ENCODE measurements around the gene RHBDD1. TPM values are rescaled to one million over a fixed set of nuclear protein-coding genes. Genes with fewer than 3 reads are reported as not detected.

RHBDD1 gene, protein sequence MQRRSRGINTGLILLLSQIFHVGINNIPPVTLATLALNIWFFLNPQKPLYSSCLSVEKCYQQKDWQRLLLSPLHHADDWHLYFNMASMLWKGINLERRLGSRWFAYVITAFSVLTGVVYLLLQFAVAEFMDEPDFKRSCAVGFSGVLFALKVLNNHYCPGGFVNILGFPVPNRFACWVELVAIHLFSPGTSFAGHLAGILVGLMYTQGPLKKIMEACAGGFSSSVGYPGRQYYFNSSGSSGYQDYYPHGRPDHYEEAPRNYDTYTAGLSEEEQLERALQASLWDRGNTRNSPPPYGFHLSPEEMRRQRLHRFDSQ
- 10 to 100 TPM; 47.2 to 49.4 TPM for total RNA-seq

DNA sequence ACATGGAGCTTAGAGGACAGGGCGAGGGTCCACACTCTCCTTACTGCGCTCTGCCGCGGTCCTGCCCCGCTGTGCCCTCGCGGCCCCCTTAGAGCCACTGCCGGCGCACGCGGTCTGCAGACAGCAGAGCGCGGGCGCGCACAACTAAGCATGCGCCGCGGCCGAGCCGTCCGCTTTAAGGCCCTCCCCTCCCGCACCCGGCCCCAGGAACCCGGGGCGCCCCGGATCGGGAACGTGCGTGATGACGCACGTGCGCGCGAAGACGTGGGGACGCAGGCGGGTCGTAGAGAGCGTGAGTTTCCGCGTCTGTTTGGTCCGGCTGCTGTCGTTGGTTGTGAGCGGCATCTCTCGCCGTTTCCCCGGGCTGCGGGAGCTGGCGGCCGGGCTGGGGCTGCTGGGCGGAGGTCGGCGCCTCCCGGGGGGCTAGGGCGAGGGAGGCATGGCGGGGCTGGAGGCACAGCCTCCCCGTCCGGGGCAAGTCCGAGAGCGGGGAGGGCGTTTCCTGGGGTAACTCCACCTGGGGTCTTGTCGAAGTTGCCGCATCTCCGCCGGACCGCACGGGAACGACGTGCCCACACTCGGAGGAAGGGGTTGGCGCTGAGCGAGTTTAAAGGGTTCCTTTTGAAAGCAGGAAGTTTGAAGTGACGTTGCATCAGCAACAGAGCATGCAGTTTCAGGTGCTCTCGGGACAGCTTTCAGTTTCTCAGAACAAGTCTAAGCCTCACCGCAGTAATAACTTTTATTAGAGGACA lies at the start of gene RHBDD1:
RHBDD1 (plus strand) TSS at position 259 of the 752 bp plus-strand sequence. CDS start 28,640 bp downstream, outside the sequence.
- H3K4me1 Mint-ChIP-seq (ENCODE audit: low read depth) = peaks cover 80% of the 10 kb centered on the region
- ATAC-seq (replicated peaks in 1 of 2) = peak; percentile 90 to 91

DNA sequence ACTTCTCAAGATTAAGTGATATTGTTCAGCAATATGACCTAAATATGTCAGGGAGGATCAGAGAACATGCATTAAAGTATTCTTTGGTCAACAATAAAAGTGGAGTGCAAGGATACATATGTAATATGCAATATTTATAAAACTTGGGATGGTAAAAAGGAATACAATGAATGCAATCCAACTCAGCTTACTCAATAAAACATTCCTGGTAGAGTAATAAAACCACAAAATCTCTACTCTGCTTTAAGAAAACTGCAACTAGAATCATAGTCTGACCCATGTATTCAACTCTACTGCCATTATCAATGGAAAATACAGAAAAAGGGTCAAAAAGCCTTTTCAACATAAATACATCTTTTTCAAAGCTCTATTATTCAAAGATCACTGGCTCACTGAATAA lies 47.8 kb upstream of the RHBDD1 start:
- Mint-ChIP-seq H3K36me3 (ENCODE audit: insufficient read depth in 2 of 2) (peaks cover 0 to 9% of the 10 kb centered on the region in 2 donors), H3K4me3 (no peak overlapping the region), H3K9me3 (peaks cover 3 to 4% of the 10 kb centered on the region in 2 donors), H3K27ac (no peak overlapping the region), H3K4me1 (ENCODE audit: low read depth) (peaks cover 39% of the 10 kb centered on the region), H3K27me3 (ENCODE audit: low read depth) (no peaks in the 10 kb centered on the region)
- no peak for DNase-seq
- ATAC-seq (replicated peaks in 1 of 2) = no peak

More for the DNA sequence above, at the start of gene RHBDD1:
- DNase-seq = peak; percentile 95 to 97
- Mint-ChIP-seq H3K9me3 (peaks cover 0 to 2% of the 10 kb centered on the region in 2 donors), H3K4me3 (peak within 1 kb of the TSS; percentile 92 to 98), H3K36me3 (ENCODE audit: insufficient read depth in 2 of 2) (peaks cover 0 to 19% of the 10 kb centered on the region in 2 donors), H3K27ac (peak within 1 kb of the TSS; percentile 100), H3K27me3 (ENCODE audit: low read depth) (no peaks in the 10 kb centered on the region)

GRCh38 chr2:226788881-226789490 lies 46.9 kb upstream of the RHBDD1 start:
- Mint-ChIP-seq H3K9me3 (peaks cover 0 to under 1% of the 10 kb centered on the region in 2 donors), H3K4me1 (ENCODE audit: low read depth) (peaks cover 49% of the 10 kb centered on the region), H3K36me3 (ENCODE audit: insufficient read depth in 2 of 2) (peaks cover 0 to 4% of the 10 kb centered on the region in 2 donors), H3K27me3 (ENCODE audit: low read depth) (no peaks in the 10 kb centered on the region), H3K27ac (no peak overlapping the region), H3K4me3 (peak overlapping the region in 1 of 2 donors; percentile 7)
- DNase-seq (no peak), ATAC-seq (replicated peaks in 1 of 2) (no peak)

DNA sequence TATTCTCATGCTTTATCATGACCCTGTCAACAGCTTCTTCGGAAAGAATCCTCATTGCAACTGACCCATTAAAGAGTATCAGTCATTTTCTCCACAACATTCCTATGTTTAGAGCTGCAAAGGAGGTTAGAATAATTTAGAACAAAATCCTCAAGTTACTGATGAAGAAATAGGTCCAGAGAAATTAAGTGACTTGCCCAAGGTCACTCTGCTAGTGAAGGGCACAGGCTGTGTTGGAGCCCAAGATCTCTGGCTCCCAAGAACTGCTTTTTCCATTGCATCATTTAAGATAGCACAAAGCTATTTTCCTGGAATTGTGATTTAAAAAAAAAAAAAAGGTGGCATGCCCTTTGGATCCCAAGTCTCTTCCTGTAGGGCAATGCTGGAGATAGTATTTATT lies 45.8 kb upstream of the RHBDD1 start:
- no peaks in the 10 kb centered on the region for H3K27me3 Mint-ChIP-seq (ENCODE audit: low read depth)
- DNase-seq = no peak
- H3K36me3 Mint-ChIP-seq (ENCODE audit: insufficient read depth in 2 of 2) = no peaks in the 10 kb centered on the region
- peaks cover 58% of the 10 kb centered on the region for H3K4me1 Mint-ChIP-seq (ENCODE audit: low read depth)
- H3K4me3 Mint-ChIP-seq = peak overlapping the region; percentile 29 to 60
- no peaks in the 10 kb centered on the region for H3K9me3 Mint-ChIP-seq
- H3K27ac Mint-ChIP-seq = no peak overlapping the region
- no peak for ATAC-seq (replicated peaks in 1 of 2)

DNA sequence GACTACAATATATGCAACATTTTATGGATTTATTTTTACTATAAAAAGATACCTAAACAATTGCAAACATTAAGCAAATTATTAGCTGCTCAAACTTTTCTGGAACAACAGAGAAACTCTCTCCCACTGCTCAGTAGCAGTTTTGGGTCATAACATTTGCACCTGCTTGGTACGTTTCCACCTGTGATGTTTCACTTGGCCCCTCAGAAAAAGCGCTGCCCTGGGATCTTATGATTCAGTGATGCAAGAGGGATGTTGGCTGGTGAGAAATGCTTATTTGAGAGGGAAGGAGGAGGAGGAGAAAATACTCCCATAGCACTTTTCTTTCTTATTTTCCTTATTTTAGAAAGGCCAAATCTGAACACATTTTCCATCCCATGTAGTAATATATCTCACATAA lies 45.4 kb upstream of the RHBDD1 start:
- no peaks in the 10 kb centered on the region for H3K36me3 Mint-ChIP-seq (ENCODE audit: insufficient read depth in 2 of 2)
- DNase-seq (no peak), ATAC-seq (replicated peaks in 1 of 2) (no peak)
- H3K9me3 Mint-ChIP-seq = no peaks in the 10 kb centered on the region
- H3K4me1 Mint-ChIP-seq (ENCODE audit: low read depth) = peaks cover 62% of the 10 kb centered on the region
- H3K27me3 Mint-ChIP-seq (ENCODE audit: low read depth) = no peaks in the 10 kb centered on the region
- H3K4me3 Mint-ChIP-seq = peak overlapping the region; percentile 87 to 97
- H3K27ac Mint-ChIP-seq = no peak overlapping the region

GRCh38 chr2:226791056-226791486 lies 44.8 kb upstream of the RHBDD1 start:
- DNase-seq = peak in 1 of 2 donors; percentile 68
- Mint-ChIP-seq H3K9me3 (no peaks in the 10 kb centered on the region), H3K27me3 (ENCODE audit: low read depth) (no peaks in the 10 kb centered on the region), H3K27ac (peak overlapping the region; percentile 73), H3K36me3 (ENCODE audit: insufficient read depth in 2 of 2) (no peaks in the 10 kb centered on the region), H3K4me1 (ENCODE audit: low read depth) (peaks cover 68% of the 10 kb centered on the region), H3K4me3 (peak overlapping the region; percentile 87 to 97)
- peak; percentile 68 to 71 for ATAC-seq (replicated peaks in 1 of 2)

GRCh38 chr2:226791487-226792081 lies 44.3 kb upstream of the RHBDD1 start:
- peak; percentile 96 for ATAC-seq (replicated peaks in 1 of 2)
- H3K27ac Mint-ChIP-seq = peak overlapping the region; percentile 76
- H3K36me3 Mint-ChIP-seq (ENCODE audit: insufficient read depth in 2 of 2) = no peaks in the 10 kb centered on the region
- H3K4me3 Mint-ChIP-seq = peak overlapping the region; percentile 87 to 97
- no peaks in the 10 kb centered on the region for H3K27me3 Mint-ChIP-seq (ENCODE audit: low read depth)
- peak; percentile 95 to 96 for DNase-seq
- H3K4me1 Mint-ChIP-seq (ENCODE audit: low read depth) = peaks cover 68% of the 10 kb centered on the region
- H3K9me3 Mint-ChIP-seq = no peaks in the 10 kb centered on the region

GRCh38 chr2:226792155-226792881 lies 43.5 kb upstream of the RHBDD1 start:
- no peaks in the 10 kb centered on the region for H3K27me3 Mint-ChIP-seq (ENCODE audit: low read depth)
- peak overlapping the region; percentile 73 to 86 for H3K4me3 Mint-ChIP-seq
- no peak for ATAC-seq (replicated peaks in 1 of 2)
- H3K9me3 Mint-ChIP-seq = no peaks in the 10 kb centered on the region
- H3K27ac Mint-ChIP-seq = peak overlapping the region; percentile 76
- H3K36me3 Mint-ChIP-seq (ENCODE audit: insufficient read depth in 2 of 2) = no peaks in the 10 kb centered on the region
- peaks cover 68% of the 10 kb centered on the region for H3K4me1 Mint-ChIP-seq (ENCODE audit: low read depth)
- no peak for DNase-seq

DNA sequence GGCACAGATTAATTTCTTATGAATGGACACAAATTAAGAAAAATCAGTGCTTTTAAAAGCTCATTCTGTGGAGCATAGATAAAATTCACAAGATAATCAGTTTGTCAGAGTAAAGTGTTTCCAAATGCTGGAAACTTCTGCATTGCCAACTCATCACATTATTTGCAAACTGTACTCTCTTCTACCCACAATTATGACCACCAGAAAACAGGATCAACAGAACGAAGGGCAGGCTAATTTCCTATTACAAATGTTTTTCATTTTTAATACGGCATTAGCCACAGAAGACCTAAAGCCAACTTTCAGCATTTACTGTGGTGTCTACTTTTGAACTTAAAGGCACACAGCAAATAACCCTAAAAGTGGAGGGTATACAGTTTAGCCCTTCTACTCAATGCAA lies 42.2 kb upstream of the RHBDD1 start:
- peaks cover 67% of the 10 kb centered on the region for H3K4me1 Mint-ChIP-seq (ENCODE audit: low read depth)

GRCh38 chr2:226794196-226794661 lies 41.6 kb upstream of the RHBDD1 start:
- H3K27ac Mint-ChIP-seq = peak overlapping the region; percentile 44
- H3K27me3 Mint-ChIP-seq (ENCODE audit: low read depth) = no peaks in the 10 kb centered on the region
- H3K4me3 Mint-ChIP-seq = peak overlapping the region; percentile 31 to 44
- H3K4me1 Mint-ChIP-seq (ENCODE audit: low read depth) = peaks cover 61% of the 10 kb centered on the region
- ATAC-seq (replicated peaks in 1 of 2) = no peak
- DNase-seq = no peak
- no peaks in the 10 kb centered on the region for H3K9me3 Mint-ChIP-seq
- H3K36me3 Mint-ChIP-seq (ENCODE audit: insufficient read depth in 2 of 2) = no peaks in the 10 kb centered on the region

More for the DNA sequence above, 42.2 kb upstream of the RHBDD1 start:
- Mint-ChIP-seq H3K9me3 (no peaks in the 10 kb centered on the region), H3K27me3 (ENCODE audit: low read depth) (no peaks in the 10 kb centered on the region), H3K4me3 (peak overlapping the region; percentile 31 to 44), H3K27ac (no peak overlapping the region), H3K36me3 (ENCODE audit: insufficient read depth in 2 of 2) (no peaks in the 10 kb centered on the region)
- ATAC-seq (replicated peaks in 1 of 2) (no peak), DNase-seq (no peak)

DNA sequence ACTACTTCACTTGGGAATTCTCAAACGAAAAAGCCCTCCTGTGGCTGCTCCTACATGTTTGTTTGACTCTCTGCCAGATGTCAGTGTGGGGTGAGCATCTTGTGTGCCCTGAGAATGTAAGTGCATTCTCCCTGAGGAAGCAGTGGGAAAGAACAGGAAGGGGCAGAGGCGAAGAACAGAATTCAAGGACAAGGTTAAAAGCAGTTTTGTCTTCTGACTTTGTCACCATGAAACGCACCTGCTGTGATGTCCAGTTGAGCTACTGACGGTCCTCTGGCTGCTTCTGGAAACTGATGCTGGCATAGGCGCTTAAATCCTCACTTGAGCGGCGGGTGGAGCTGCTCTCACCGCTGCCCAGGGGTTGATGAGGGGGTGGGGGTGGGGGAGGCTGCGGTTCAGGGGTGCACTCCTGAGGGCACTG lies 41.1 kb upstream of the RHBDD1 start:
- ATAC-seq (replicated peaks in 1 of 2) (no peak), DNase-seq (no peak)
- no peaks in the 10 kb centered on the region for H3K27me3 Mint-ChIP-seq (ENCODE audit: low read depth)
- H3K36me3 Mint-ChIP-seq (ENCODE audit: insufficient read depth in 2 of 2) = no peaks in the 10 kb centered on the region
- H3K4me3 Mint-ChIP-seq = peak overlapping the region in 1 of 2 donors; percentile 1
- H3K9me3 Mint-ChIP-seq = no peaks in the 10 kb centered on the region
- H3K4me1 Mint-ChIP-seq (ENCODE audit: low read depth) = peaks cover 56% of the 10 kb centered on the region
- no peak overlapping the region for H3K27ac Mint-ChIP-seq

All from activated T-cell treated with anti-CD3 and anti-CD28 coated beads, Interleukin-2, amount 50 U/mL, for 72 hours (primary cell).